Stimulated activated CD4-positive, alpha-beta T cell treated with anti-CD3 and anti-CD28 coated beads, Interleukin-12 subunit alpha, Interleukin-12 subunit beta, amount 100 ng/mL, for 24 hours (primary cell): Measurements from ENCODE around the gene PHF2.

Experiments used
- DNase-seq, 2 experiments: peaks; one replicate each; pipeline ENCODE4 v3.0.0-alpha.2; 2020; ENCODE audit warnings: low read depth in 2 of 2

Gene PHF2

GRCh38 chr9:93568169-93568568, 8.2 kb upstream of the PHF2 start:
- no peak for DNase-seq

DNA sequence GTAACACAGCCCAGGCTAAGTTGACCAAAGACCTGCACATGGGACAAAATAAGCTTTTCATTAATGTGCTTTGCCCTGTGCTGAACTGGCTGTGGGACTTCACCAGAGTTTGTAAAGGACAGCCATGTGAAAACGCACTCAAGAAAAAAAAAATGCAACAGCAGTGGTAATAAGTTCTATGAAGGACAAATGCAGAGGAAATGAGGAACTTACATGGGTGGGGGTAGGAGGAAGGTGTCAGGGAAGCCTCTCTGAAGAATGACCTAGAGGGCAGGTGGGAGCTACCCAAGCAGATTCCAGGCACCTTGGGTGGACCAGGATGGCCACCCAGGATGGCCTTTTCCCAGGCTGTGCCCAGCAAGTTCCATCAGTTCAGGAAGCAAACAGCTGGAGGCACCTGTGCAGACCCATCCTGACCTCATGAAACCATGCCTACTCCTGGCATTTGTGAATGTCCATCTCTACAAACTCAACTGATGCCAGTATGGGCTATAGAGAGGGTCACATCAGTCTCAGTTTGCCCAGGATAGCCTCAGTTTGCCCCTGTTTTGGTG, 6.7 kb upstream of the PHF2 start:
- no peak for DNase-seq

- DNase-seq, result no peak
These were observed 4.2 kb upstream of the PHF2 start for GRCh38 chr9:93572221-93572620.

GRCh38 chr9:93572636-93573515, 3.5 kb upstream of the PHF2 start:
- no peak for DNase-seq

- no peak for DNase-seq
These were observed 2.9 kb upstream of the PHF2 start for GRCh38 chr9:93573516-93573828.

GRCh38 chr9:93574091-93574899, 2.1 kb upstream of the PHF2 start:
- DNase-seq, result no peak

- no peak for DNase-seq
These were observed 1.2 kb upstream of the PHF2 start for GRCh38 chr9:93574900-93575795.

GRCh38 chr9:93575796-93576257, 557 bp upstream of the PHF2 start:
- DNase-seq, result peak in 1 of 2 experiments; percentile 56

DNA sequence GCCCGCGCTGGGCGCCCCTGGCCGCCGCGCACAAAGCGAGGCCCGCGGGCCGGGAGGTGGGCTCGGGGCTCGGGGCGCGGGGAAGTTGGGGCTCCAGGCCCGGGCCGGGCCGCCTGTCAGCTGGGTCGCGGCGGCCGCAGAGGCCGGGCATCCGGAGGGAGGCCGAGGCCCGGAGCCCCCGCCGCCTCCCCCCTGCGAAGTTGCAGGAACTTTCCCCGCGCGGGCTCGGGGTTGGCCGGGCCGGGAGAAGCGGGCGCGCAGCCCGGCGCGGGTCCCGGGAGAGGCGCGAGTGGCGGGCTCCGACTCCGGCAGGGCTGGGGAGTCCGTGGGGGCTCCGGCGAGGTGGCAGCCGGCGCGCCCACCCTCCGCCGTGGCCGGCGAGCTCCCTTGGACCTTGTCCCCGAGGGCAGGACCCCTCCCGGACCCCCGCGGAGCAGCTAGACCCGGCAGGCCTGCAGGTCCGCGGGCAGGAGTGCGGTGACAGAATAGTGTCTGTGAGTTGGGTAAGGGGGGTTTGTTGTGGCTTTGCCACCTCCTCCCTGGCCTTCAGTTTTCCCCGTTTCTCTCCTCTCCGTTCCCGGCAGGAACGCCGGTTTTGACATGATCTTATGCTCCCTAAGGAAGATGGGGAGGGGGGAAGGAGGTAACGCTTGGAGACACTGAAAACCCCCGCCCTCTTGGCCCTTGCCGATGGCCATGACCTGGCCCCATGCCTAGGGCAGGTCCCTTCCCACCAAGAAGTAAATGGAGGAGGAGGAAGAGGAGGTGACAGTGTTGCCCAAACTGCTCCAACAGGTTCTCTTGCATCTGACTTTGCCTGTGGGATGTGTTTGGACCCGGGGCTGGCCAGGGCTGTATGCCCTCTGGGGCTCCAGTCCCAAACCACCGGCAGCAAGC, 942 bp downstream of the PHF2 start:
- no peak for DNase-seq

- no peak for DNase-seq
These were observed 1.7 kb downstream of the PHF2 start for GRCh38 chr9:93577975-93578682.

DNA sequence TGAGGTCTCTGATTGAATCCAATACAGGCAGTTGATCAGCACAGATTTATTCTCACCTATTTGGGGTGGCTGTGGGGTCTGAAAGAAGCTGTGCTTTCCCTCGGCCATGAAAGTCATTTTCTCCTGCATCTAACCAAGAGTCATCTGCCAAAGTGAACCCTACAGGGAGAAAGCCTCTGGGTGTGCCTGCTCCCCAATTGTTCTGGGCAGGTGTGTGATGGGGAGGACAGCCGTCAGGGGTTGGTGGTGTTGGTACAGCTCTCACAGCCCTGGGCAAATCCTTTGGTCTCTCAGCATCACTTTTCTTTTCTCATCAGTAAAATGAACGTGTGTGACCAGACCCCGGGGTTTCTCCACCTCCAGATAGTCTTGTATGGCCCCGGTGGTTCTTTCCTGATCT, 2.5 kb downstream of the PHF2 start:
- no peak for DNase-seq

GRCh38 chr9:93579711-93580516, 3.5 kb downstream of the PHF2 start:
- no peak for DNase-seq

DNA sequence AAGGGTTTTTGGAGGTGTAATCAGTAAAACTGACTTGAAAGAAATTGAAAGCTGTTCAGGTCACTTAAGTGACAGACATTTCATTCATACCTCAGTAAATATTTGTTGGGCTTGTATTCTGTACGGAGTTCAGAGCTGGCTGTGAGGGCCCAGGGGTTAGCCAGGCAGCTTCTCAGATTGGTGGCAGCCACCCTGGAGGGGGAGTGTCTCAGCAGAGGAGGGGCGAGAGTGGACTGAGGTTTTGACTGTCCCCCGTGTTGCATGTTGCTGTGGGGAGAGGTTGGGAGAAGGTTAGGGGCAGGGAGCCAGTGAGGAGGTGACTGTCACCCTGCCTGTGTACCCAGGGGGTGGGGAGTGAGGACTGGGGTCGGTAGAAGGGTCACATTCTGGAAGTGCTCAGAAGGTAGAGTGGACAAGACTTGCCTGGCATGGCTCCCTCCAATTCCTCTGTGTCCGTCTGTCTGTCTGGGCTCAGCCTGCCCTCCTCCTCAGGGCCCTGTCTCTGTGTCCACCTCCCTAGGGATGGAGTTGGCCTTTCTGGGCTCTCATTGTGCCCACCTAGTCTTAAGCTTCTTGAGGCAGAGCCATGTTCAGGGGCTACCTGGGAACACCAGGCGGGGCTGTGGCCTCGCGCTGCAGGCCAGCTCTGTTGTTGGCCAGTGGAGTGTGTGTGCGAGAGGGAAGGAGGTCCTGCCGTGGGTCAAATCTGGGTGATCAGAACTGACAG, 4.4 kb downstream of the PHF2 start:
- DNase-seq, result no peak

- no peak for DNase-seq
These were observed 5.7 kb downstream of the PHF2 start for GRCh38 chr9:93582115-93582514.

GRCh38 chr9:93582550-93582949, 6.2 kb downstream of the PHF2 start:
- DNase-seq, result no peak

GRCh38 chr9:93585259-93585658, 8.9 kb downstream of the PHF2 start:
- DNase-seq, result no peak

DNA sequence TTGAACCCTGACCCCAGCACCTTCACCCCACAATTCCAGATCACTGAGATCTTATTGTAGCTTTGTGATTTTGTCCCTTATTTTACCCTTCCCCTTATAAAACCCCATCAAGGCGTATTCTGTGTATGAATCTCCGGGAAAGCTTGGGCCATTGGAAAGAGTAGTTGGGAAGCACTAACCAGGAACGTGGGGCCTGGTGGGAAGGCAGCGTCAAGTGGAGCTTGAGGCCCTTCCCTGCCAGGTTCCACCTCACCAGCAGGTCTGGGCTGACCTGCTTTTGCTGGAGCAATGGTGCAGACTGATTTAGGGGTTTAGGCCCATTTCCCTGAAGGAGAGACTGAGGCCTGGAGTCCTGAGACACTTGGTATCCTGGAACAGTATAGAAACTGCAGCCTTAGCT, 9.3 kb downstream of the PHF2 start:
- DNase-seq, result no peak

DNA sequence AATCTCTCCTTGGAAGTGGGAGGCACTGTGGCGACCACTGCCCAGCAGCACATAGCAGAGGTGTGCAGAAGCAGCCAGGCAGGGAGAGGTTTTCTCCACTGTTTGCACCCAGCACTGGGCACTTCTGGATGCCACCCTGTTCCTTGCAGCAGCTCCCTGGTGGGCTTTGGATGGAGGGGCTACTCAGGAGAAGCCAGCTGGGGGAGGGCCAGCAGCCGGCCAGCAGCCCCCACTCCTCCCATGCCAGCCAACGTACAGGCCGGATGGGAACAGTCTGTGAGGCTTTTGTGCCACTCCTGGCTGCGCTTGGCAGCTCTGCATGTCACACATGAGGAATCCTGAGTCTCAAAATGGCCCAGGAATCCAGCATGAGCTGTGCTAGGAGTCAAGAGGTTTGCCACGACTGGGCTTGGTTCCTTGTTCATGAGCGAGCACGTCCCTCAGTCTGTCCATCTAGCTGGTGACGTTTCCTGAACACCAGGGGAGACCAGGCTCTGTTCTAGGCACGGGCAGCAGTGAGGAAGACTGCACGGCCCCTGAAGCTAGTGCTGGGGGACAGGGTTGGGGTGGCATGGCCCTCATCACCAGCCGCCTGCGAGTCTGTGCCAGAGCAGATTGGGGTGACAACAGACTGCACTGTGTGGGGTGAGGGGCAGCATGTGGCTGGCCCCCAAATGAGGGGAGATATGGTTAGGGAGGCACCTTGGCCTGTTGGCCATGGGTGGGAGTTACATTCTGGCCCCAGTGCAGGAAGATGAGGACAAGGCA, 10.1 kb downstream of the PHF2 start:
- DNase-seq, result no peak
